ENCODE data around the gene F2.

Gene F2

DNA sequence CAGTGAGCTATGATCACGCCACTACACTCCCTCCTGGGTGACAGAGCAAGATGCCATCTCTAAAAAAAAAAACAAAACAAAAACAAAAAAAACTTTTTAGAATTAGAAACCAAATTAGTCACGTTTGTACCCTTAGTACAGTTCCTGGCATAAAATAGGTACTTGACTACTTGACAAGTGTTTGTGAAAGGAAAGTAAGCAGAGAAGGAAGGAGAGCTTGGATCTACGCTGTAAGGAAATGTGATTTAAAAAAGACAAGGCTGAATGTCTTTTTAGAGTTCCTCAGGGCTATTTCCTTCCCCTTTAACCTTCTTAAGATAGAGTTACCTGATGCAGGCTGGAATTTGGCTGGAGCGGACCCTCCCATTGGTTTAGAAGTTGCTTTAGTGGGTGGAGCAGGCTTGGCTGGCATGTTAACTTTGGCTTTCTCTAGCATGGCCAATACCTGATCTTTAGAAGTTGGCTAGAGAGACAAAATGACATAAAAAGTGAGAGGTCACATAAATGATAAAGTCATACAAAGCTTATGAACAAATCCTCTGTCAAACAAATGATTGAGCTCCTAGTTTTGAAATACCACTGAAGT is 50.7 kb downstream of the F2 start:
- no peaks in the 10 kb centered on the region for H3K9me3 Mint-ChIP-seq (ENCODE audit: low read depth)
- H3K27ac Mint-ChIP-seq: no peak overlapping the region
- H3K4me1 Mint-ChIP-seq (ENCODE audit: low read depth): no peaks in the 10 kb centered on the region
- H3K4me3 Mint-ChIP-seq: no peak overlapping the region
- peaks cover 5% of the 10 kb centered on the region for H3K36me3 Mint-ChIP-seq
- H3K27me3 Mint-ChIP-seq: no peaks in the 10 kb centered on the region

- H3K27me3 Mint-ChIP-seq: no peaks in the 10 kb centered on the region
Measured at GRCh38 chr11:46776878-46777277, 57.9 kb downstream of the F2 start.

GRCh38 chr11:46778416-46778815 is 59.4 kb downstream of the F2 start:
- H3K27me3 Mint-ChIP-seq: no peaks in the 10 kb centered on the region
- H3K36me3 Mint-ChIP-seq: peaks cover 8% of the 10 kb centered on the region
- no peak overlapping the region for H3K4me3 Mint-ChIP-seq
- H3K9me3 Mint-ChIP-seq (ENCODE audit: low read depth): no peaks in the 10 kb centered on the region
- no peak overlapping the region for H3K27ac Mint-ChIP-seq
- H3K4me1 Mint-ChIP-seq (ENCODE audit: low read depth): no peaks in the 10 kb centered on the region

More at GRCh38 chr11:46776878-46777277, 57.9 kb downstream of the F2 start:
- H3K4me1 Mint-ChIP-seq (ENCODE audit: low read depth): no peaks in the 10 kb centered on the region
- no peaks in the 10 kb centered on the region for H3K9me3 Mint-ChIP-seq (ENCODE audit: low read depth)
- H3K4me3 Mint-ChIP-seq: no peak overlapping the region
- peaks cover 8% of the 10 kb centered on the region for H3K36me3 Mint-ChIP-seq
- H3K27ac Mint-ChIP-seq: no peak overlapping the region

Measured in activated naive CD8-positive, alpha-beta T cell (primary cell).